ENCODE data around the gene PCGF5. TPM values are rescaled to one million over a fixed set of nuclear protein-coding genes. Genes with fewer than 3 reads are reported as not detected.
"Not testable (repeated sequence)": the region's sequence is repeated elsewhere in the genome, so short reads cannot be mapped to it uniquely, and the experiment has no call there.

The PCGF5 gene
- total RNA-seq, 4 donors from 2014 or later = 45.4 to 68.1 (median 49.8) TPM

- H3K9me3 ChIP-seq = no peaks in the 10 kb centered on the region
- H3K36me3 ChIP-seq = peaks cover 0 to 43% (median 0%) of the 10 kb centered on the region in 3 donors
- no peaks in the 10 kb centered on the region for H3K27me3 ChIP-seq
- H3K4me3 ChIP-seq = no peak overlapping the region
- H3K4me1 ChIP-seq = no peaks in the 10 kb centered on the region
- H3K27ac ChIP-seq = no peak overlapping the region
- TF ChIP-seq CTCF (IDR thresholded peaks at IDR 0.05) (no peak), POLR2A (IDR thresholded peaks at IDR 0.05) (no peak)
- no peak for DNase-seq
Measured at GRCh38 chr10:91257310-91257709, 36.8 kb downstream of the PCGF5 start.

GRCh38 chr10:91260417-91260816 is 40.0 kb downstream of the PCGF5 start:
- H3K9me3 ChIP-seq, H3K4me1 ChIP-seq, H3K27ac ChIP-seq, DNase-seq, H3K27me3 ChIP-seq, H3K4me3 ChIP-seq: not testable (repeated sequence)
- H3K36me3 ChIP-seq = peaks cover 0 to 20% (median 0%) of the 10 kb centered on the region in 3 donors

GRCh38 chr10:91271886-91272285 is 51.4 kb downstream of the PCGF5 start:
- H3K4me3 ChIP-seq = no peak overlapping the region
- TF ChIP-seq POLR2A (IDR thresholded peaks at IDR 0.05) (no peak), CTCF (IDR thresholded peaks at IDR 0.05) (no peak)
- H3K27ac ChIP-seq = no peak overlapping the region
- no peaks in the 10 kb centered on the region for H3K9me3 ChIP-seq
- H3K27me3 ChIP-seq = no peaks in the 10 kb centered on the region
- H3K4me1 ChIP-seq = no peaks in the 10 kb centered on the region
- DNase-seq = no peak
- H3K36me3 ChIP-seq = peaks cover 0 to 29% (median 0%) of the 10 kb centered on the region in 3 donors

GRCh38 chr10:91284486-91285090 is 64.1 kb downstream of the PCGF5 start:
- TF ChIP-seq CTCF (IDR thresholded peaks at IDR 0.05) (no peak), POLR2A (IDR thresholded peaks at IDR 0.05) (no peak)
- Histone ChIP-seq H3K9me3 (no peaks in the 10 kb centered on the region), H3K4me3 (no peak overlapping the region), H3K27me3 (no peaks in the 10 kb centered on the region), H3K36me3 (peaks cover 0 to 7% (median 0%) of the 10 kb centered on the region in 3 donors), H3K4me1 (no peaks in the 10 kb centered on the region), H3K27ac (peak overlapping the region in 1 of 4 donors; percentile 9)
- no peak for DNase-seq

GRCh38 chr10:91286572-91286971 is 66.1 kb downstream of the PCGF5 start:
- no peaks in the 10 kb centered on the region for H3K9me3 ChIP-seq
- no peaks in the 10 kb centered on the region for H3K27me3 ChIP-seq
- DNase-seq = no peak
- no peak overlapping the region for H3K4me3 ChIP-seq
- TF ChIP-seq POLR2A (IDR thresholded peaks at IDR 0.05) (no peak), CTCF (IDR thresholded peaks at IDR 0.05) (no peak)
- peaks cover 0 to 7% (median 0%) of the 10 kb centered on the region in 3 donors for H3K36me3 ChIP-seq
- H3K27ac ChIP-seq = no peak overlapping the region
- no peaks in the 10 kb centered on the region for H3K4me1 ChIP-seq

GRCh38 chr10:91287276-91287675 is 66.8 kb downstream of the PCGF5 start:
- no peak for TF ChIP-seq CTCF (IDR thresholded peaks at IDR 0.05)
- no peak for TF ChIP-seq POLR2A (IDR thresholded peaks at IDR 0.05)
- Histone ChIP-seq H3K36me3 (peaks cover 0 to 3% (median 0%) of the 10 kb centered on the region in 3 donors), H3K4me3 (no peak overlapping the region), H3K27ac (no peak overlapping the region), H3K4me1 (no peaks in the 10 kb centered on the region), H3K9me3 (no peaks in the 10 kb centered on the region), H3K27me3 (no peaks in the 10 kb centered on the region)
- no peak for DNase-seq
